ENCODE results near the gene NUBP2. TPM values are rescaled to one million over a fixed set of nuclear protein-coding genes. Genes with fewer than 3 reads are reported as not detected.

Gene NUBP2
- total and polyA plus RNA-seq, 8 donors = 14.7 to 171 (median 67.7) TPM

GRCh38 chr16:1790261-1790610 lies 7.5 kb downstream of the NUBP2 start:
- TF ChIP-seq POLR2A (IDR thresholded peaks at IDR 0.05) (no peak), CTCF (IDR thresholded peaks at IDR 0.05) (no peak), EP300 (IDR thresholded peaks at IDR 0.05) (no peak), POLR2AphosphoS5 (IDR thresholded peaks at IDR 0.05) (no peak)
- 80 to 94% (median 91%) methylated on average over 14 to 15 of the region's 15 CpGs for WGBS, 5 donors
- intact Hi-C loops (cut with DNase I; ENCODE audit: low total_unique reads) = no loop called here
- H3K4me1 ChIP-seq = peaks cover 23 to 48% (median 38%) of the 10 kb centered on the region in 4 donors
- no peak for DNase-seq
- no peaks in the 10 kb centered on the region for H3K27me3 ChIP-seq
- peaks cover 17 to 76% (median 71%) of the 10 kb centered on the region in 4 donors for H3K36me3 ChIP-seq
- no peaks in the 10 kb centered on the region for H3K9me3 ChIP-seq
- H3K27ac ChIP-seq = no peak overlapping the region
- H3K4me3 ChIP-seq = no peak overlapping the region

GRCh38 chr16:1790611-1791255 lies 8.0 kb downstream of the NUBP2 start:
- peak in 1 of 2 donors; percentile 1 for DNase-seq
- Histone ChIP-seq H3K27ac (no peak overlapping the region), H3K27me3 (no peaks in the 10 kb centered on the region), H3K36me3 (peaks cover 17 to 71% (median 67%) of the 10 kb centered on the region in 4 donors), H3K9me3 (no peaks in the 10 kb centered on the region), H3K4me1 (peaks cover 18 to 43% (median 33%) of the 10 kb centered on the region in 4 donors), H3K4me3 (no peak overlapping the region)
- intact Hi-C loops (cut with DNase I; ENCODE audit: low total_unique reads) = no loop called here
- TF ChIP-seq CTCF (IDR thresholded peaks at IDR 0.05) = no peak
- no peak for TF ChIP-seq POLR2AphosphoS5 (IDR thresholded peaks at IDR 0.05)
- no peak for TF ChIP-seq EP300 (IDR thresholded peaks at IDR 0.05)
- TF ChIP-seq POLR2A (IDR thresholded peaks at IDR 0.05) = no peak
- WGBS, 5 donors = 77 to 93% (median 91%) methylated on average over 8 to 44 of the region's 44 CpGs

- Histone ChIP-seq H3K9me3 (no peaks in the 10 kb centered on the region), H3K27me3 (no peaks in the 10 kb centered on the region), H3K27ac (no peak overlapping the region), H3K36me3 (peaks cover 17 to 64% (median 61%) of the 10 kb centered on the region in 4 donors), H3K4me1 (peaks cover 14 to 37% (median 27%) of the 10 kb centered on the region in 4 donors), H3K4me3 (no peak overlapping the region)
- 90 to 96% (median 95%) methylated on average over 14 to 53 of the region's 53 CpGs for WGBS, 5 donors
- intact Hi-C loops (cut with DNase I; ENCODE audit: low total_unique reads) = no loop called here
- DNase-seq = peak in 1 of 2 donors; percentile 6
- TF ChIP-seq EP300 (IDR thresholded peaks at IDR 0.05) = no peak
Observed at GRCh38 chr16:1791256-1791942, 8.6 kb downstream of the NUBP2 start.

GRCh38 chr16:1791943-1792812 lies 9.4 kb downstream of the NUBP2 start:
- H3K27me3 ChIP-seq = no peaks in the 10 kb centered on the region
- H3K4me1 ChIP-seq = peaks cover 14 to 35% (median 22%) of the 10 kb centered on the region in 4 donors
- H3K27ac ChIP-seq = peak overlapping the region in 1 of 5 donors; percentile 75
- 78 to 90% (median 82%) methylated on average over 35 to 59 of the region's 59 CpGs for WGBS, 5 donors
- no peak for DNase-seq
- H3K9me3 ChIP-seq = no peaks in the 10 kb centered on the region
- intact Hi-C loops (cut with DNase I; ENCODE audit: low total_unique reads) = no loop called here
- peak overlapping the region in 1 of 4 donors; percentile 36 for H3K4me3 ChIP-seq
- TF ChIP-seq EP300 (IDR thresholded peaks at IDR 0.05) = no peak
- TF ChIP-seq POLR2AphosphoS5 (IDR thresholded peaks at IDR 0.05) = no peak
- TF ChIP-seq CTCF (IDR thresholded peaks at IDR 0.05) = no peak
- TF ChIP-seq POLR2A (IDR thresholded peaks at IDR 0.05) = no peak
- H3K36me3 ChIP-seq = peaks cover 17 to 56% (median 53%) of the 10 kb centered on the region in 4 donors
